NCI-H1694 (cell line): ENCODE measurements around the gene LMAN1L.

ENCODE experiments used
- DNase-seq: peaks from one replicate; lab custom pipeline; 2025; lab: John Stamatoyannopoulos, UW

LMAN1L gene

DNA sequence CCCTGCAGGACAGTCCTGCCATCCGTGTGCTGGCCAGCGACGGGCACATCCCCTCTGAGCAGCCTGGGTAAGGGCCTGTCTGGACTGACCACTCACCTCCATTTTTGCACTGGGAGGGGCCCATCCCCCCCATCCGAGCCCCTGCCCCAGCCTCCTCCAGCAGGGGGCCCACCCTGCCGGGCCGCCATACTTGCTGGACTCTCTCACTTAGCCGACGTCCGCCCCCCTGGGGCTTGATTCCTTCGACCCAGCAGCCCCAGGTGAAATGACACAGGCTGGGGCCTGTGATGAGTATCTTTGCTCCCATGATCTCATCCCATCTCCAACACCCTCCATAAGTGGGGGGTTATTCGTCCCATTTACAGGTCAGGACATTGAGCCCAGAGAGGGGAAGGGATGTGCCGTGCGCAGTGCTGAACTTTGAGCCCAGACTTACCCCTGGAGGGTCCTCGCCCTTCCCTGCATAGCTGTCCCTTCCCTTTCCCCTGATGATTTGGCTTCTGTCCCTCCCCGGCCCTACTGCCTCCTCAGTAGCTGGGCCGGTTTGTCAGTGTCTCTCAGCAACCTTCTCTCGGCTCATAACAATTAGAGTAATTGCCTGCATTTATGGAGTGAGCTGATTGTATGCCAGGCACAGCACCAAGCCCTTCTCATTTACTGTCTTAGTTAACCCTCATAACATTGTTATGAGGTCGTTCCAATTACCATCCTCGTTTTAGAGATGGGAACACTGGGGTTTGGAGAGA lies 4.2 kb downstream of the LMAN1L start:
- DNase-seq: no peak

DNA sequence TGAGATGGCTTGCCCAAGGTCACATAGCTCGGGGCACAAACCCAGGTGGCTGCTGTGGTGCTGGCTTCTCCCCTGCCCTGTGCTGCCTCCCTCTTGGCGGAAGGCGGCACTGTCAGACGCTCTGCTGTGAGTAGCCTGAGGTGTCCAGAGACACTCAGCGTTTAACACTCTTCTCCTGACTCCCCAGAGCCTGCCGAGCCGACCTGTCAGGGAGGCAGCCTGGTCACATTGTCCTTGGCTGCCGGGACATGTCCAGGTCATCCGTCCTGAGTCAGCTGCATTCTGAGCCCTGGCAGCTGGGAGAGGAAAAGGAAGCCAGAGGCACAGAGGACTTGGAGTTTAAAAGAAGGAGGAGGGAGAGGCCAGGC lies 4.7 kb downstream of the LMAN1L start:
- no peak for DNase-seq

GRCh38 chr15:74820056-74820455 lies 7.4 kb downstream of the LMAN1L start:
- DNase-seq: no peak

DNA sequence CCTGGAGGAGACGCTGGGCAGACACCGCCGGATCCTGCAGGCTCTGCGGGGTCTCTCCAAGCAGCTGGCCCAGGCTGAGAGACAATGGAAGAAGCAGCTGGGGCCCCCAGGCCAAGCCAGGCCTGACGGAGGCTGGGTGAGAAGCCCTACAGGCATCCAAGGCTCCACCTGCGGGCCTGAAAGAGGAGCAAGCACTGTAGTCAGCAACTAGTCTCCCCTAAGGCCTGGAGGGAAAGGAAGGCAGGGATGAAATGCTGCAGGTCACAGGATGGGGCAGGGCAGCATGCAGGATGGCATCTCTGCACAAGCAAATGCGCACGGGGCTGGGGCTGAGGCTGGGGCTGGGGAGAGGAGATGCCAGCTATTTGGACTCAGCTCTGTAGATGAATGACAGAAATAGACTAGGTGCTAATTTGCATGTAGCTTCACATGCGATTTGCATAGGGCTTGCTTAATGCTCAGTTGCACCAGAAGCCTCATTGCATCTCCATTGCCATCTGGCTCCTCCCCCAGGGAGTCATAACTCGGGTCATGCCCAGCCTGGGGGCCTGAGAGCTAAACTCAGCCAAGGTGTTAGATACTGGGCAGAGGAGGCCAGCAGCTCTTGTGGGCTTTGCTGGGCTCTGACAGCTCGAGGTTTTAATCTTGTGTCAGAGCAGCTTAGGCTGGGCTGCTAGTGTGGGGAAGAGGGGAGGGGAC lies 8.6 kb downstream of the LMAN1L start:
- DNase-seq: peak; percentile 58

GRCh38 chr15:74821790-74822158 lies 9.1 kb downstream of the LMAN1L start:
- DNase-seq: no peak

GRCh38 chr15:74822233-74822632 lies 9.6 kb downstream of the LMAN1L start:
- no peak for DNase-seq

DNA sequence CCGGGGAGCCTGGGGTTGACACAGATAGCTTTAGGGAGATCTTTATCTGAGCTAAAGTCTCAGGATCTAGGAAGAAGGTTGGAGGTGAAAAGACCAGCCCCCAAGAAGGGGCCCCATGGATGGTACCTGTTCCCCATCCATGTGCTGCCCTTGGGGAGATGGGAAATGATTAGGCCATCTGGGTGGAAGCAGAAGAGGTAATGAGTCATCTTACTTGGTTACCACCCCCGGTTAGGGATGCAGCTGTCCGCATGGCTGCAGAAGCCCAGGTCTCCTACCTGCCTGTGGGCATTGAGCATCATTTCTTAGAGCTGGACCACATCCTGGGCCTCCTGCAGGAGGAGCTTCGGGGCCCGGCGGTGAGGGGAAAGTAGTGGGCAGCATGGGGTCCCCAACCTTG lies 10.7 kb downstream of the LMAN1L start:
- DNase-seq: no peak

GRCh38 chr15:74824976-74825375 lies 12.3 kb downstream of the LMAN1L start:
- no peak for DNase-seq

- DNase-seq: no peak
Observed at GRCh38 chr15:74825866-74826265, 13.2 kb downstream of the LMAN1L start.

DNA sequence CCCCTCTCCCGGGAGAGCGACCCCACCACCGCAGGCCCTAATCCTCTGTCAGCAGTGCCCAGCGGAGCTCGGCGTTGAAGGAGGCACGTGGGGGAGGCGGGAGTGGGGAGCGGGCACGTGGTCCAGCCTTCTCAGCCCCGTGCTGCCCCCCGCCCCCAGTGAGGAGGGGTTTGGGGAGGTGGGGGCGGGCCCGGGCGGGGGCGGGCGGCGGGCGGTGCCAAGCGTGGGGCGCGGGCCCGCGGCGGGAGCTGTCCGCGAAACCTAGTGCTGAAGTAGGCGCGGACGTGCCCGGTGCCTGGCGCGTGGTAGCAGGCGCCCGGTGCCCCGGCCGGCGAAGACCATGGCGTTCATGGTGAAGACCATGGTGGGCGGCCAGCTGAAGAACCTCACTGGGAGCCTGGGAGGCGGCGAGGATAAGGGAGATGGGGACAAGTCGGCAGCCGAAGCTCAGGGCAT lies 13.8 kb downstream of the LMAN1L start, which contains the start of gene CPLX3:
CPLX3 (plus strand) TSS at position 264 of the 456 bp plus-strand sequence; CDS start at position 341, 77 bp downstream.
- DNase-seq: no peak

DNA sequence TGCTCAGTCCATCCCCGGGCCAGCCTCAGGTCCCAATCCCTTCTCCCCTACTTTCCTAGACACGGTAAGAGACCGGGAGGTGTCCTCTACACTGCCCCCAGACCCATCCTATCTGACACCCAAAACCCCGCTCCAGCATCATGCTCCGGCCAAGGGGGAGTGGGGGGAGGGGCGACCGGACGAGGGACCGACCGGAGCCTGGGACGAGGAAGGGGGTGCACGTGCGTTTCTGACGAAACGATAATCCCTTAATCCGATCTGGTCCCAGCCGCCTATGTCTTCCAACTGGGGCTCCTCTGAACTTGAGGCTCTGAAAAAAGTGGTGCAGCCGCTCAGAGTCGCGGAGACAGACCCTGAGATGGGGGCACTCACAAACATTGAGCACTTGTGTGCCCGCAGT lies 14.3 kb downstream of the LMAN1L start:
- no peak for DNase-seq

DNA sequence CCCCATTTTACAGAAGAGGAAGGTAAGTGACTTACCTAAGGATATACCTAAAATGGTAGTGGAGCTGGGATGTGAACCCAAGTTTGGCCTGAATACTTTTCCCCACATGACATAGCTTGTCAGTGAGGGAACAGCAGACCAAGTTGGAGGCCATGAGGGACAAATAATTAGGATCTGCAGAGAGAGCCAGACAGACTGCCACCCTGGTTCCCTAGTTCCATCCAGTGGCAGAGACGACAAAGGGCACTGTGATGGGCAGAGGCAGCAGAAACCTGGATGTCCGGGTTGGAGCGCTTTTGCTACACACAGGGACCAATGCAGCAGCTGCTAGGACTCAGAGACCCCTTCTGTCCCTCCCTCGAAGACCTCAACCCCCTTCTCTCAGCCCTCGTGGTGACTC lies 15.0 kb downstream of the LMAN1L start:
- no peak for DNase-seq

- DNase-seq: no peak
Observed at GRCh38 chr15:74828835-74829234, 16.2 kb downstream of the LMAN1L start.

DNA sequence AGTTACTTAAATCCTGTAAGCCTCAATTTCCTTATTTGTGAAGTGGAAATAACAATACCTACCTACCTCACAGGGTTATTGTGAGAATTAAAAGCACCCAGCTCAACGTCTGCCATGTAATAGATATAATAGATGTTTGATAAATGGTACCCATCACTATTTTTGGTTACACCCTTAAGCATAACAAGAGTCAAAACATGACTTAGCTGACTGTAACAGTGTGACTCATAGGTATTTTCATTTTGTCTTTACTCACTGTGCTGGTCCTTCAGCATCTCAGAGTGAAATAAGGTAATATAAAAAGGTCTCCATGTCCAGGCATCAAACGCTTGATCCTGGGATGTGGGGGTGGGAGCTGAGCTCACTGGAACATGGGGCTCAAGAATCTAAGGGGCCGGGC lies 16.9 kb downstream of the LMAN1L start:
- DNase-seq: no peak

- DNase-seq: no peak
Observed at GRCh38 chr15:74829991-74830390, 17.4 kb downstream of the LMAN1L start.

DNA sequence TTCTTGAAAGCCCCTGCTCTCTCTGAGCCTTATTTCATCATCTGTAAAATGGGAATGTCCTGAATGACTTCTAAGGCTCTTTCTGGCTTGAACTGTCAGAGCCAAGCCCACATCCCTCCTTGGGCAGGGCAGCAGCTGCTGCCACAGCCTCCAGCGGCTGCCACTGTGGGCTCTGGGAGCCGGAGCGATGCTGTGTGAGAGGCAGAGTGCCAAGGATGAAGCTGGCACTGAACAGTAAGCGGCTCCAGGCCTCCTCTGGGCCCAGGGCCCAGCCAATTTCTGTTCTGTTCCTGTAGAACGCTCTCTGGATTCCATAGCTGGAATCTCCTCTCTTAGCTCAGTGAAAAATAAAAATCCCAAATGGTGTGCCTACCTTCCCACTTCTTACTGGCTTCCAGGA lies 18.2 kb downstream of the LMAN1L start:
- DNase-seq: peak; percentile 67

DNA sequence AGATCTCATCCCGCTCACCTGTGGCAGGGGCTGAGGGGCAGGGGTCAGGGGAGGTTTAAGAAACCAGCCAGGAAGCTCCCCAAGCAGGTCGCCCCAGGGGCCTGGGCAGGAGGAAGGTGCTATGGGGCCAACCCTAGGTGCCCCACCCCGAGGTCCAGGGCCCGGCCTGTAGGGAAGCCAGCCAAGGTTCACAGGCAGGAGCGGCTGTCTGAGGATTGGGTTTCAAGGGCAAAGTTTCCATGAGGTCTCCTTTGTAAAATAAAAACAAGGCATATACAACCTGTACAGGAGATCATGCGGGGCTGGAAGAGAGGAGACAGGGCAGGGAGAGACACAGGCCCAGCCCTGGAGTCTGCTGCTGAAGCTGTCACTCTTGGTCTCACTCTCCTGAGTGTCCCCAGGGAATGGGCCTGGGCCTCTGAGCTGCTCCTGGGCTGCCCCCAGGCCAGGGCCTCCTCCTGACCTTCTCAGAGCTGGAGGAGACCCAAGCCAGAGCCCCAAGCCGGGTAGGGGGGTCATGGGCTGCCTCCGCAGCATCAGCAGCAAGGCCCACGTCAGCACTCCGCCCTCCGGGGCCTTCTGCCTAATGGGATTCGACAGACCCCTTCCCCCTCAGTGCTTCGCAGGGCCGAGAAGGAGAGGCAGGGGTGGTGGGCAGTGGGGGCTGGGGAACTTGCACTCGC lies 19.3 kb downstream of the LMAN1L start:
- no peak for DNase-seq

DNA sequence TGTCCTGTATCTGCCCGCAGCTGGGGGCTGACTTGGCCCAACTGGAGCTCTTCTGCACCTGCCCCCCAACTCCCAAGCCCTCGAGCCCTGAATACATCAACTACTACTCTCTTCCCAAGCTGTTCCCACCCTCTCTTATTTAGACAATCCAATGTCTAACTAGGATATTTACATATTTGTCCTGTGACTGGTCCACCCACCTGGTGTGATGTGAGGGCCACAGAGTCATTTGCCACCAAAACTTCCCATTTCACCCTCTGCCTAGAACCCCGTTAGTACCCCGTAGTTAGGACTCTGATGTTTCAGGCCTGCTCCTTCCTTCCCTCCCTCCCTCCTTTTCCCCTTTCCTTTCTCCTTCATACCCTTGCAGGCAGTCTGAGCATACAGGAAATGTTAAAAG lies 20.2 kb downstream of the LMAN1L start:
- no peak for DNase-seq

DNA sequence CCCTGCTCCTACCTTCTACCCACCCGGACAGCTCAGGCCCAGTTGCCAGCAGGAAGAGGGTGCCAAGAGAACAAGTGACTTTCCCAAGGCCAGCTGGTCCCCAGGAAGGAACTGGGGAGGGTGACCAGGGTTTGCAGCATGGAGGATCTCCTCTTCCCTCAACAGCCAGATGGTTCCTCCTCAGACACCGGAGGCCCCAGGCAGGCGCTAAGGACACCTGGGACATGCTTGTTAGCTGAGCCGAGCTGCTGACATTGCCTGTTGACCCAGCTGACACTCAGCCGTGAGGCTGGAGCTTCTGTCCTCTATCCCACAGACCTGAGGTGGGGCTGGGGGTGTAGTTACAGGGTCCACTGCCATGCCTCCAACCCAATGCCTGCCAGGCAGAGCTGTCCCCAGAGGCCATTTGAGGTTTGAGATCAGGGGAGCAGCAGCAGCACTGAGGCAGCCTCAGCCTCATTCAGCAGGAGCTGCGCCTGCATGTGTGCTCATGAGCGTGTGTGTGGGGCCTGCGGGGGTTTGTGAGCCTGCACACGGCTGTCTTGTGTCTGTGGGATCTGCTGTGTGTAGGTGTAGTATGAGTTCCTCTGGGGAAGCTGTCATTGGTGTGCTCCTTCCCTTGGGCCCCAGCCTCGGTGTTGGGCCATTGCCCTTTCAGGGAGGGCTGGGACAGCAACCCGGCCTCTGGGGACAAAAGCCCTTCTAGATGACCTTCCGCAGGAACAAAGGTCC lies 20.9 kb downstream of the LMAN1L start:
- no peak for DNase-seq

GRCh38 chr15:74835312-74835823 lies 22.7 kb downstream of the LMAN1L start:
- peak; percentile 70 for DNase-seq

- DNase-seq: no peak
Observed at GRCh38 chr15:74836846-74837245, 24.2 kb downstream of the LMAN1L start.

DNA sequence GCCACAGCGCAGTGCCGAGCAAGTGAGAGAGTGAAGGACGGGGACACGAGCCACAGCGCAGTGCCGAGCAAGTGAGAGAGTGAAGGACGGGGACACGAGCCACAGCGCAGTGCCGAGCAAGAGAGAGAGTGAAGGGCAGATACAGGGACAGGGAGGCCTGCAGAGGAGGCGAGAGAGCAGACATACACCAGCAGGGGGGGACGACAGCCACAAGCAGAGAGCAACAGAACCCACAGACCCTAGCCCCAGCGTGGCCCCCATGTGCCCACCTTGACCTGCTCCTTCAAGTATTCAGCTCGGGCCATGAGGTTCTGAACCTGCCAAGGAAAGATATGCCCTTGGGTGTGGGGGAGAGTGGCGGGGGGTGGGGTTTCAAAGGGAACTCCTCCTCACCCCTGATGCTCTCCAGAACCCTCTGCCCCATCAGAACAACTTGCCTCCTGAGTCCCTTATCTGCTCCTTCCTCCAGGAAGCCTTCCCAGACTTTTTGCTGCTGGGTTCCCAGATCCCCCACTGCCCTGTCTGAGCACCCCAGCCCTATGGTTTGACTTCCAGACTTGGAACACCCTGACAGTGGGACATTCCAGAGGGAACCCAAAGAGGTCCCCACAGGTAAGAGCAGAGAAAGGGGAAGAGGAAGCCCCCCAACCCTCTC lies 25.0 kb downstream of the LMAN1L start:
- DNase-seq: no peak
